ENCODE measurements around the gene C14orf180. TPM values are rescaled to one million over a fixed set of nuclear protein-coding genes. Genes with fewer than 3 reads are reported as not detected.

Gene C14orf180
- total RNA-seq, 1 donor from 2014 or later, result not detected

DNA sequence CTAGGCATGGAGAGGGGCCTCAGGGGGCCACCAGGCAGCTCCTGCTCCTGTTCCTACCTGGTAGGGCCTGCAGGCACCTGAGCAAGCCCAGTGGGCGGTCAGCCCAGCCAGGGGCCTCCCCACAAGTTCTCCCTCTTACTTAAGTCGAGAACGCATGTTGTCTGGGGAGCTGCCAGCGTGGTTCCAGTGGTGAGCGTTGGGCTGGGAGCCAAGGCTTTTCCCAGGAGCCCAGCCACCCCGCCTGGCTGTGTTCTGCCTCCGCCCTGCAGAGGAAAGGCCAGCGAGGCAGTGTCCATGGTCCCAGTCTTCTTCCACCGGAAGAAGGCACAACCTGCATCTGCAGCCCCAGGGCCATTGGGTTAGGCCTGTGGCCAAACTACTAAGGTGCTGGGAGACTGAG lies 1.4 kb downstream of the C14orf180 start:
- no peaks in the 10 kb centered on the region for H3K4me1 Mint-ChIP-seq (ENCODE audit: low read depth, unreplicated experiment)
- no peaks in the 10 kb centered on the region for H3K27me3 ChIP-seq (ENCODE audit: insufficient read depth, low read length)
- DNase-seq (ENCODE audit: low read depth), result peak; percentile 6

DNA sequence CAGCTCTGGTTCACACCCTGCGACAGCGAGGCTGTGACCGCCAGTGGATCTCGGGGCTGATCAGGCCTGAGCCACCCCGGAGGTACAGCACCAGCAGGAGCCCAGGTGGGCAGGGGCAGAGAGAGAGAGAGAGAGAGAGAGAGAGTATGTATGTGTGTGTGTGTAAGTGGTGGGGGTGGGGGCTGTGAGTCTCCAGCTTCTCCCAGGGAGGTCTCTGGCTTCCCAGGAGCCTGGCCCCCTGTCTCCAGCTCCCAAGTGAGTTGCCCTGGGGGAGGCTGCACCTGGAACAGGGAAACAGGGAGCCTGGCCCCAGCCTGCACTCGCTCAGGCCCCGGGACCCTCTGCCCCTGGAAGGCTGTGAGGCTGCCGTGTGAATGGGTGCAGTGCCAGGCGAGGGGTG lies 2.0 kb downstream of the C14orf180 start:
- H3K9me3 ChIP-seq (ENCODE audit: insufficient read depth, low read depth, low read length), result no peaks in the 10 kb centered on the region
- no peaks in the 10 kb centered on the region for H3K27me3 ChIP-seq (ENCODE audit: insufficient read depth, low read length)
- H2AFZ ChIP-seq (ENCODE audit: low read depth, low read length), result no peak overlapping the region
- no peaks in the 10 kb centered on the region for H3K79me2 ChIP-seq (ENCODE audit: insufficient read depth, low read length)
- FAIRE-seq (no peak), DNase-seq (ENCODE audit: low read depth) (no peak)
- H3K4me2 ChIP-seq (ENCODE audit: low read length), result no peak overlapping the region
- Mint-ChIP-seq H3K4me1 (ENCODE audit: low read depth, unreplicated experiment) (no peaks in the 10 kb centered on the region), H3K36me3 (ENCODE audit: low read depth, unreplicated experiment) (no peaks in the 10 kb centered on the region), H3K27me3 (ENCODE audit: low read depth, unreplicated experiment) (peaks cover 26% of the 10 kb centered on the region), H3K9me3 (ENCODE audit: unreplicated experiment) (no peaks in the 10 kb centered on the region), H3K4me3 (ENCODE audit: unreplicated experiment) (no peak overlapping the region), H3K27ac (ENCODE audit: unreplicated experiment) (no peak overlapping the region)
- TF ChIP-seq EZH2 (IDR thresholded peaks at IDR 0.05; ENCODE audit: insufficient read depth, low read length), result no peak
- TF ChIP-seq, protein P1, sequence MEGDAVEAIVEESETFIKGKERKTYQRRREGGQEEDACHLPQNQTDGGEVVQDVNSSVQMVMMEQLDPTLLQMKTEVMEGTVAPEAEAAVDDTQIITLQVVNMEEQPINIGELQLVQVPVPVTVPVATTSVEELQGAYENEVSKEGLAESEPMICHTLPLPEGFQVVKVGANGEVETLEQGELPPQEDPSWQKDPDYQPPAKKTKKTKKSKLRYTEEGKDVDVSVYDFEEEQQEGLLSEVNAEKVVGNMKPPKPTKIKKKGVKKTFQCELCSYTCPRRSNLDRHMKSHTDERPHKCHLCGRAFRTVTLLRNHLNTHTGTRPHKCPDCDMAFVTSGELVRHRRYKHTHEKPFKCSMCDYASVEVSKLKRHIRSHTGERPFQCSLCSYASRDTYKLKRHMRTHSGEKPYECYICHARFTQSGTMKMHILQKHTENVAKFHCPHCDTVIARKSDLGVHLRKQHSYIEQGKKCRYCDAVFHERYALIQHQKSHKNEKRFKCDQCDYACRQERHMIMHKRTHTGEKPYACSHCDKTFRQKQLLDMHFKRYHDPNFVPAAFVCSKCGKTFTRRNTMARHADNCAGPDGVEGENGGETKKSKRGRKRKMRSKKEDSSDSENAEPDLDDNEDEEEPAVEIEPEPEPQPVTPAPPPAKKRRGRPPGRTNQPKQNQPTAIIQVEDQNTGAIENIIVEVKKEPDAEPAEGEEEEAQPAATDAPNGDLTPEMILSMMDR (IDR thresholded peaks at IDR 0.05; ENCODE audit: insufficient read depth, low read depth, low read length), result no peak
- H3K9ac ChIP-seq (ENCODE audit: low read length), result no peak overlapping the region
- H3K27ac ChIP-seq (ENCODE audit: low read depth, low read length), result no peak overlapping the region
- no peaks in the 10 kb centered on the region for H3K36me3 ChIP-seq (ENCODE audit: insufficient read depth, low read length)
- H3K4me1 ChIP-seq (ENCODE audit: insufficient read depth, low read length), result no peaks in the 10 kb centered on the region
- H3K4me3 ChIP-seq (ENCODE audit: insufficient read depth, low read depth, low read length), result no peak overlapping the region
- H4K20me1 ChIP-seq (ENCODE audit: insufficient read depth, low read length), result no peaks in the 10 kb centered on the region

More for the DNA sequence above, 1.4 kb downstream of the C14orf180 start:
- no peak overlapping the region for H3K4me3 Mint-ChIP-seq (ENCODE audit: unreplicated experiment)
- H4K20me1 ChIP-seq (ENCODE audit: insufficient read depth, low read length), result no peaks in the 10 kb centered on the region
- no peak overlapping the region for H3K27ac Mint-ChIP-seq (ENCODE audit: unreplicated experiment)
- no peaks in the 10 kb centered on the region for H3K9me3 ChIP-seq (ENCODE audit: insufficient read depth, low read depth, low read length)
- H3K27ac ChIP-seq (ENCODE audit: low read depth, low read length), result no peak overlapping the region
- H3K4me2 ChIP-seq (ENCODE audit: low read length), result no peak overlapping the region
- H3K4me1 ChIP-seq (ENCODE audit: insufficient read depth, low read length), result no peaks in the 10 kb centered on the region
- TF ChIP-seq, protein P1 (IDR thresholded peaks at IDR 0.05; ENCODE audit: insufficient read depth, low read depth, low read length), result no peak
- TF ChIP-seq EZH2 (IDR thresholded peaks at IDR 0.05; ENCODE audit: insufficient read depth, low read length), result no peak
- H3K9ac ChIP-seq (ENCODE audit: low read length), result no peak overlapping the region
- H3K79me2 ChIP-seq (ENCODE audit: insufficient read depth, low read length), result no peaks in the 10 kb centered on the region
- no peak overlapping the region for H3K4me3 ChIP-seq (ENCODE audit: insufficient read depth, low read depth, low read length)
- H3K9me3 Mint-ChIP-seq (ENCODE audit: unreplicated experiment), result no peaks in the 10 kb centered on the region
- no peak overlapping the region for H2AFZ ChIP-seq (ENCODE audit: low read depth, low read length)
- peaks cover 31% of the 10 kb centered on the region for H3K27me3 Mint-ChIP-seq (ENCODE audit: low read depth, unreplicated experiment)
- no peak for FAIRE-seq
- no peaks in the 10 kb centered on the region for H3K36me3 ChIP-seq (ENCODE audit: insufficient read depth, low read length)
- no peaks in the 10 kb centered on the region for H3K36me3 Mint-ChIP-seq (ENCODE audit: low read depth, unreplicated experiment)

DNA sequence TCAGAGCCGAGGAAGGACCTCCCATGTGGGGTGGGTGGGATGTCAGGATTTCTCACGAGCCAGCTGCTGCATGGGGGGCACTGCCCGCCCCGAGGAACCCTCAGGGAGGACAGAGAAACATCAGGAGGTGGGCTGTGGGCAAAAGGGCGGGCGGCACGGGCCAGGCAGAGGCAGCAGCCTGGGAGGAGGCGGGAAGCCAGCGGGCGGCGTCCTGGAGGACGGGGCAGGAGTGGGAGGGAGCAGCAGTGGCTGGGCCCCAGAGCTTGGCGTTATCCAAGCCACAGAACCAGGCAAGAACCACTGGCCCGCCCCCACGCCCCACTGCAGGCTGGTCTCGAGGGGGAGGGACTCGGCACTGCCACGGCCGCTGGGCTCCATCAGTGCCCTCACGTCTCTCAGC lies 2.4 kb downstream of the C14orf180 start:
- Mint-ChIP-seq H3K4me3 (ENCODE audit: unreplicated experiment) (no peak overlapping the region), H3K27ac (ENCODE audit: unreplicated experiment) (no peak overlapping the region), H3K9me3 (ENCODE audit: unreplicated experiment) (no peaks in the 10 kb centered on the region), H3K36me3 (ENCODE audit: low read depth, unreplicated experiment) (no peaks in the 10 kb centered on the region), H3K4me1 (ENCODE audit: low read depth, unreplicated experiment) (no peaks in the 10 kb centered on the region), H3K27me3 (ENCODE audit: low read depth, unreplicated experiment) (peaks cover 26% of the 10 kb centered on the region)
- no peaks in the 10 kb centered on the region for H3K9me3 ChIP-seq (ENCODE audit: insufficient read depth, low read depth, low read length)
- FAIRE-seq (no peak), DNase-seq (ENCODE audit: low read depth) (no peak)
- H3K27ac ChIP-seq (ENCODE audit: low read depth, low read length), result no peak overlapping the region
- no peak overlapping the region for H3K9ac ChIP-seq (ENCODE audit: low read length)
- H3K36me3 ChIP-seq (ENCODE audit: insufficient read depth, low read length), result no peaks in the 10 kb centered on the region
- TF ChIP-seq EZH2 (IDR thresholded peaks at IDR 0.05; ENCODE audit: insufficient read depth, low read length), result no peak
- TF ChIP-seq, protein P1 (IDR thresholded peaks at IDR 0.05; ENCODE audit: insufficient read depth, low read depth, low read length), result no peak
- no peaks in the 10 kb centered on the region for H4K20me1 ChIP-seq (ENCODE audit: insufficient read depth, low read length)
- no peaks in the 10 kb centered on the region for H3K27me3 ChIP-seq (ENCODE audit: insufficient read depth, low read length)
- no peaks in the 10 kb centered on the region for H3K4me1 ChIP-seq (ENCODE audit: insufficient read depth, low read length)
- H3K4me3 ChIP-seq (ENCODE audit: insufficient read depth, low read depth, low read length), result no peak overlapping the region
- no peak overlapping the region for H2AFZ ChIP-seq (ENCODE audit: low read depth, low read length)
- H3K4me2 ChIP-seq (ENCODE audit: low read length), result no peak overlapping the region
- no peaks in the 10 kb centered on the region for H3K79me2 ChIP-seq (ENCODE audit: insufficient read depth, low read length)

Measured in astrocyte (in vitro differentiated cells and primary cell).